Measurements from ENCODE around the gene GLRX5.
"Not testable (repeated sequence)": the region's sequence is repeated elsewhere in the genome, so short reads cannot be mapped to it uniquely, and the experiment has no call there.

The GLRX5 gene

GRCh38 chr14:95499354-95499750, 35.5 kb upstream of the GLRX5 start:
- DNase-seq: no peak

GRCh38 chr14:95500201-95500681, 34.6 kb upstream of the GLRX5 start:
- DNase-seq: no peak

- DNase-seq: no peak
Measured at GRCh38 chr14:95500772-95501401, 34.0 kb upstream of the GLRX5 start.

GRCh38 chr14:95502381-95502950, 32.4 kb upstream of the GLRX5 start:
- no peak for DNase-seq

DNA sequence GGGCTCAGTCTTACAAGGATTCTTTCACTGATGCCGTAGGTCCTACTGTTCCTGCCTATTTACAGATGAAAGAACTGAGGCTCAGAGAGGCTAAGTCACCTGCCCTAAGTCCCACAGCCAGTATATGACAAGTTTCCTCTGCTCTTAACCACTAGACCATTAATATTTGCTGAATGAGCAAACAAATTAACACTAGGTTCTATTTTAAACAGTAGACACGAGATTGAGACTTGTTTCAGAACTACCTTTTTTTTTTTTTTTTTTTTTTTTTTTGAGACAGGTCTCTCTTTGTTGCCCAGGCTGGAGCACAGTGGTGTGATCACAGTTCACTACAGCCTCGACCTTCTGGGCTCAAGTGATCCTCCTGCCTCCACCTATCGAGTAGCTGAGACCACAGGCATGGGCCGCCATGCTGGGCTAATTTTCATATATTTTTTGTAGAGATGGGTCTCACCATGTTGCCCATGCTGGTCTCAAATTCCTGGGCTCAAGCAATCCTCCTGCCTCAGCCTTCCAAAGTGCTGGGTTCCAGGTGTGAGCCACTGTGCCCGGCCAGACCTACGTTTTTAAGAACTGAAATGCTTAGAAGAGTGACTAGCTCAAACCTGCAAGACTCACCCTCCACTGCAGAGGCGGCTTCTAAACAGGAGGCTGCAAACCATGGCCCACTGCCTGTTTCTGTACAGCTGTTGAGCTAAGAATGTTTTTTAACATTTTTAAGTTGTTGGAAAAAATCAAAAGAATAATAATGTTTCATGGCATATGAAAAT, 31.3 kb upstream of the GLRX5 start:
- DNase-seq: no peak

DNA sequence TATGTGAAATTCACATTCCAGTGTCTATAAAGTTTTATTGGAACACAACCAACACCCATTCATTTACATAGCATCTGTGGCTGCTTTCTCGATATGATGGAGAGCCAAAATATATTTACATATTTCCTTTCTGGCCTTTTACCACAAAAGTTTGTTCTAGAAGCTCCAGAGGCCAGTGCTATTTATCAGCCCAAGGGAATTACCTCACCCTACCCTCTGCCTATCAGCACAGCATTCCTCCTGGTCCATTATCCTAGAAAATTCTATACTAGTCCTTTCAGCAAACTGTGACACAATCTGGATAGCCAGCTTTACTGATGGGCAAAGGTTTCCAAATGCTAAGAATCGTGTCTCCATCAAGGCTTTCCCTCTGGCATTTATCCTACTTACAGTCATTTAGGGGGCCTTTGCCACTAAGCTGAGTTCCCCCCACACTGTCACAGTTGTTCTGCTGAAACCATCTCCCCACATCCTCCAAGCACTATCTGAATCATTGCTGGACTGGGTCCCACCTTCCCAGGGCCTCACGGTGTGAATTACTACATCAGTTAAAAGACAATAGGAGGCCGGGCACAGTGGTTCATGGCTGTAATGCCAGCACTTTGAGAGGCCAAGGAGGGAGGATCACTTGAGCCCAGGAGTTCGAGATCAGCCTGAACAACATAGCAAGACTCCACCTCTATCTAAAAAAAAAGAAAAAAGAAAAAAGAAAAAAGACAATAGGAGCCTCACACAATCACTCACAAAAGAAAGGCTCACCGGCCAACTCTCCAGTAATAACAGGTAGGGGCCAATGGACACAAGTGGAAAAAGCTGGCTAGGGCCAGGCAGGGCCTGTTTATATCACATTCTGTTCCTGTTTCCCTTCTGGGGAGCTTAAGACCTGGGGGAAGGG, 30.5 kb upstream of the GLRX5 start:
- DNase-seq: no peak

GRCh38 chr14:95505030-95505589, 29.7 kb upstream of the GLRX5 start:
- no peak for DNase-seq

DNA sequence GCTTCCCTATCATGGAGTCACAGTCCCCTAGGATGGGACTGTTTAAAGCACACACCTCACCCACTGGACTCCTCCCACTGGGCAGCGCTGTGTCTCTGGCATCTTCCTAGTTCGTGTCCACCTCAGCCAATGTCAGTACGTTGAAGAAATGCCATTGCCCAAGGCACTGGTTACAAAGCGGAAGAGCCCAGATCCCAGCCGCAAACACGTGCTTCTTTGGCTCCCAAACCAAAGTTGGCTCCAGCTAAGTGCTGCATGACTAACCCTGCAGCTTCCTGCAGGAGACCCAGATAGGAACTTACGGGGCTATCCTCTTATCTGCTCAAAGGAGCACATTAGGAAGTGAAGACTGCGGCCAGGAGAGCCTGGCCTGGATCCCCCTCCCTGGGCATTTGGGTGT, 27.7 kb upstream of the GLRX5 start:
- DNase-seq: no peak

GRCh38 chr14:95507701-95508103, 27.1 kb upstream of the GLRX5 start:
- DNase-seq: no peak

GRCh38 chr14:95508377-95508776, 26.5 kb upstream of the GLRX5 start:
- no peak for DNase-seq

DNA sequence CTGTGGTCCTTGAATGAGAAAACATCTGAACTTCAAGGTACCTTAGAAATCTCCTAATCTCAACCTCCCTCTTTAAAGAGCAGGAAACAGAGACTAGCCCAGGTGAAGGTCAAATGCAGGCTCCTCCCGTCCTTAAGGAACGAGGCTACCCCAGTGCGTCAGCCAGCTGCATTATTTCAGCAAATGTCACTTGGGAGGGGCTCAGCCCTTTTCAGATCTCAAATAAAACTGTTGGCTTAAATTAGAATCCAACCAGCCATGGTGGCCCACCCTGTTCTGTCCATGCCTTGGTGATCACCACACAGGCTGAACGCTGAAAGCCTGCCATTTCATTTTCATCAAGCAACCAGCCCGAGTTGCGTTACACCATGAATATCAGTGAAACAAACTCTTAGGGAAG, 25.4 kb upstream of the GLRX5 start:
- DNase-seq: no peak

GRCh38 chr14:95510344-95510743, 24.5 kb upstream of the GLRX5 start:
- DNase-seq: not testable (repeated sequence)

DNA sequence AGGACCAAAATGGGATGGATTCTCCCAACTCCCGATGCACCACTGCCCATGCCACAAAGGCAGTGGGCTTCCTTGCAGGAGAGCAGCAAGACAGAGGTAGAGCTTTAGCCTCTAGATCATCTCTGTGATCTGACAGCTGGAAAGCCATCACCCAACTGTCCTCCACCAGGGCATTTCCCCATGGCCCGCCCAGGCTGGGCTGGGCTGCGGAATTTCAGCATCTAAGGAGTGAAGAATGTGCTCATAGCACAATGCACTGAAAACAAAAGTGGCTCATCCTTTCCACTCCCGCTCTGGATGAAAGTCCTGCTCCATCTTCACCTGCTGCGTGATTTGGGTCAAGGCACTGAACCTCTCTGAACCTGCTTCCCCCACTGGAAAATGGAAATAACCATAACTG, 24.0 kb upstream of the GLRX5 start:
- no peak for DNase-seq

- no peak for DNase-seq
Measured at GRCh38 chr14:95511687-95512086, 23.2 kb upstream of the GLRX5 start.

DNA sequence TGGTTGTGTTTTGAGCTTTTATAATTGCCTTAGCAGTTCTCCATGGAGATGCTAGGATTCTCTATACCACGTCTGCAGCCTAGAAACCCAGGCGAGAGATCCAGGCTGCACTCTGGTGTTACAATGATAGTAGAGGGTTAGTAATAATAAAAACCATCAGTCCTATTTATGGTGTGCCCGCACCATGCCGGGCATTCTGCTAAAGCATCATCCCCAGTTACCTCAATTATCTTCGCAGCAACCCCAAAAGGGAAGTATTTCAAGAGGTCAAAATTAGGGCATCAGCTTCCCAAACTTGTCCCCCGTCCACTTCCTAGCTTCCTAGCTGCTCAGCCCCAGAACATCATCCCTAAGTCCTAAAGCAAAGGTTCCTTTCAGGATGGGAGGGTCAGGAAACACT, 21.6 kb upstream of the GLRX5 start:
- DNase-seq: no peak

- DNase-seq: no peak
Measured at GRCh38 chr14:95514131-95515079, 20.4 kb upstream of the GLRX5 start.

DNA sequence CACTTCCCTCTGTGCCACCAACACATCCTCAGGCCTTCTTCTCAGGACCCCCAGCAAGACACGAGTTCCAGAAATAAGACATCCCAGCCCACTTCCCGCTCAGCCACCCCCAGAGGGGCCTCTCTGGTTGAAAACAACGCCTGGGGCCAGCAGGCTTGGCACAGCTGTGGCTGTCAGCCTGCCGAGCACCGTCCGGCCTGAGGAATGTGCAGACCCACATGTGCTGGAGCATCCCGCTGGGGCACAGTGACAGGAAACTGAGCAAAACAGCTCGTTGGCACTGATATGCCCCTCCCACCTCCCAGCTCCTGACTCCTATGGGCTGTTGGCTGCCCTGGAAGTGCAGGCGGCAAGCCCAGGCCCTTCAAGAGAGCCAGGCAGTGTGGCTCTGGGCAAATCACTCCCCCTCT, 19.8 kb upstream of the GLRX5 start:
- DNase-seq: peak in 2 of 6 experiments; percentile 12 to 16

- peak; percentile 50 to 74 (median 72) for DNase-seq
Measured at GRCh38 chr14:95515596-95516552, 19.0 kb upstream of the GLRX5 start.

DNA sequence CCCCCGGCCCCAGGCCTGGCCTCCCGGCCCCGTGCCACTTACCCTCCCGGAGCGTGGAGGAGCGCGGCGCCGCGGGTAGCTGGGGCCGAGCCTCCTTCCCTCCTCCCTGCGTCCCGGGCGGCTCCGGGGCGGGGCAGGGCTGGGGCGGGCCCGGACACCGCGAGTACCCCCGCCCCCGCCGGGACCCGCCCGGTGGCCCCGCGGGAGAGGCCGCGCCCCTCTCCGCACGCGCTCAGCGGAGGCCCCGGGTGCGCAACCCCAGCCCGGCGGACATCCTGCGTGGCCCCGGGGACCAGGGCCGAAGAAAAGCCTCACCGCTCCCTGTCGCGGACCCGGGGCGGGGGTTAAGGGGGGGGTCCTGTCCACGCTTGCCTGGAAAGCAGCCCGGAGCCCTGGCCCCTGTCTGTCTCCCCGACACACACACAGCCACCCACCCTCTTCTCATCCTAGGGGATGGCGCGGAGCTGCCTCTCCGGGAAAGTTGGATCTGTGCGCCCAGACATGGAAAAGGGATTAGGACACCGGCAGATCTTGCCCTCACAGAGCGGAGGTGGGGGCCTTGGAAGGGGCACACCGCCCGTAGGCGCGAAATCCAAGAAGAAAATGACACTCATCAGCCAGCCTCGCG, 18.2 kb upstream of the GLRX5 start, which contains the start of gene SYNE3:
TSS of gene SYNE3 (minus strand) at position 97 of the 628 bp plus-strand sequence. CDS start 40,829 bp downstream, outside the sequence.
- peak in 5 of 6 experiments; percentile 13 to 56 (median 29) for DNase-seq
